ENCODE data around the gene RNF213. TPM values are rescaled to one million over a fixed set of nuclear protein-coding genes. Genes with fewer than 3 reads are reported as not detected.

RNF213 gene
- total RNA-seq, 1 experiment from 2014 or later = 70.5 TPM

DNA sequence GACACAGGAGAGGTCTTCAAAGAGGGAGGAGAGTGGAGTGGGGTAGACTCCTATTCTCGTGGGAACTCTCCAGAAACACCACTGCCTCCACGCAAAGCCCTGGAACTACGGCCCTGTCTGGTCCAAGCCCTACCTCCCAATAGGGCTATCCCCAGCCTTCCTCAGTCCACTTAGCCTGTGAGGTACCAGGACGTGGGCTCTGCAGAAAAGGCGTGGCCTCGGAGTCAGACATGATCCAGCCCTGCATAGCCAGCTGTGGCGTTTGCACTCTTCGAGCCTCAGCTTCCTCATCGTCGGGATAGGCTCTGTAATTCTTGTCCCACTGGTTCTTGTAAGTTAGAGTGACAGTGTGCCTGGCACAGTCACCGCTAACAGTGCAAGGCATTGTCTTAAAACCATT lies 168.1 kb downstream of the RNF213 start:
- H3K27me3 Mint-ChIP-seq (ENCODE audit: low read depth) = no peaks in the 10 kb centered on the region; the same call in 1 of the 2 replicates
- H3K36me3 Mint-ChIP-seq = no peaks in the 10 kb centered on the region
- no peak overlapping the region for H3K27ac Mint-ChIP-seq
- TF ChIP-seq, protein P1, sequence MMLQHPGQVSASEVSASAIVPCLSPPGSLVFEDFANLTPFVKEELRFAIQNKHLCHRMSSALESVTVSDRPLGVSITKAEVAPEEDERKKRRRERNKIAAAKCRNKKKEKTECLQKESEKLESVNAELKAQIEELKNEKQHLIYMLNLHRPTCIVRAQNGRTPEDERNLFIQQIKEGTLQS (CRISPR knock-in tag; conservative IDR thresholded peaks at IDR 0.05) = no peak
- TF ChIP-seq ZNF317 (CRISPR knock-in tag; IDR thresholded peaks at IDR 0.05; ENCODE audit: borderline replicate concordance, low read depth) (no peak), NFATC4 (CRISPR knock-in tag; IDR thresholded peaks at IDR 0.05) (no peak), TEAD4 (CRISPR knock-in tag; IDR thresholded peaks at IDR 0.05) (no peak), PRRX2 (CRISPR knock-in tag; IDR thresholded peaks at IDR 0.05) (no peak), ZNF121 (CRISPR knock-in tag; IDR thresholded peaks at IDR 0.05) (no peak), ZNF423 (CRISPR knock-in tag; IDR thresholded peaks at IDR 0.05) (no peak), MYBL2 (CRISPR knock-in tag; IDR thresholded peaks at IDR 0.05) (no peak)
- TF ChIP-seq, protein P2, sequence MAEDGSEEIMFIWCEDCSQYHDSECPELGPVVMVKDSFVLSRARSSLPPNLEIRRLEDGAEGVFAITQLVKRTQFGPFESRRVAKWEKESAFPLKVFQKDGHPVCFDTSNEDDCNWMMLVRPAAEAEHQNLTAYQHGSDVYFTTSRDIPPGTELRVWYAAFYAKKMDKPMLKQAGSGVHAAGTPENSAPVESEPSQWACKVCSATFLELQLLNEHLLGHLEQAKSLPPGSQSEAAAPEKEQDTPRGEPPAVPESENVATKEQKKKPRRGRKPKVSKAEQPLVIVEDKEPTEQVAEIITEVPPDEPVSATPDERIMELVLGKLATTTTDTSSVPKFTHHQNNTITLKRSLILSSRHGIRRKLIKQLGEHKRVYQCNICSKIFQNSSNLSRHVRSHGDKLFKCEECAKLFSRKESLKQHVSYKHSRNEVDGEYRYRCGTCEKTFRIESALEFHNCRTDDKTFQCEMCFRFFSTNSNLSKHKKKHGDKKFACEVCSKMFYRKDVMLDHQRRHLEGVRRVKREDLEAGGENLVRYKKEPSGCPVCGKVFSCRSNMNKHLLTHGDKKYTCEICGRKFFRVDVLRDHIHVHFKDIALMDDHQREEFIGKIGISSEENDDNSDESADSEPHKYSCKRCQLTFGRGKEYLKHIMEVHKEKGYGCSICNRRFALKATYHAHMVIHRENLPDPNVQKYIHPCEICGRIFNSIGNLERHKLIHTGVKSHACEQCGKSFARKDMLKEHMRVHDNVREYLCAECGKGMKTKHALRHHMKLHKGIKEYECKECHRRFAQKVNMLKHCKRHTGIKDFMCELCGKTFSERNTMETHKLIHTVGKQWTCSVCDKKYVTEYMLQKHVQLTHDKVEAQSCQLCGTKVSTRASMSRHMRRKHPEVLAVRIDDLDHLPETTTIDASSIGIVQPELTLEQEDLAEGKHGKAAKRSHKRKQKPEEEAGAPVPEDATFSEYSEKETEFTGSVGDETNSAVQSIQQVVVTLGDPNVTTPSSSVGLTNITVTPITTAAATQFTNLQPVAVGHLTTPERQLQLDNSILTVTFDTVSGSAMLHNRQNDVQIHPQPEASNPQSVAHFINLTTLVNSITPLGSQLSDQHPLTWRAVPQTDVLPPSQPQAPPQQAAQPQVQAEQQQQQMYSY (CRISPR knock-in tag; IDR thresholded peaks at IDR 0.05) = no peak
- TF ChIP-seq, protein P3, sequence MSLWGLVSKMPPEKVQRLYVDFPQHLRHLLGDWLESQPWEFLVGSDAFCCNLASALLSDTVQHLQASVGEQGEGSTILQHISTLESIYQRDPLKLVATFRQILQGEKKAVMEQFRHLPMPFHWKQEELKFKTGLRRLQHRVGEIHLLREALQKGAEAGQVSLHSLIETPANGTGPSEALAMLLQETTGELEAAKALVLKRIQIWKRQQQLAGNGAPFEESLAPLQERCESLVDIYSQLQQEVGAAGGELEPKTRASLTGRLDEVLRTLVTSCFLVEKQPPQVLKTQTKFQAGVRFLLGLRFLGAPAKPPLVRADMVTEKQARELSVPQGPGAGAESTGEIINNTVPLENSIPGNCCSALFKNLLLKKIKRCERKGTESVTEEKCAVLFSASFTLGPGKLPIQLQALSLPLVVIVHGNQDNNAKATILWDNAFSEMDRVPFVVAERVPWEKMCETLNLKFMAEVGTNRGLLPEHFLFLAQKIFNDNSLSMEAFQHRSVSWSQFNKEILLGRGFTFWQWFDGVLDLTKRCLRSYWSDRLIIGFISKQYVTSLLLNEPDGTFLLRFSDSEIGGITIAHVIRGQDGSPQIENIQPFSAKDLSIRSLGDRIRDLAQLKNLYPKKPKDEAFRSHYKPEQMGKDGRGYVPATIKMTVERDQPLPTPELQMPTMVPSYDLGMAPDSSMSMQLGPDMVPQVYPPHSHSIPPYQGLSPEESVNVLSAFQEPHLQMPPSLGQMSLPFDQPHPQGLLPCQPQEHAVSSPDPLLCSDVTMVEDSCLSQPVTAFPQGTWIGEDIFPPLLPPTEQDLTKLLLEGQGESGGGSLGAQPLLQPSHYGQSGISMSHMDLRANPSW (CRISPR knock-in tag; conservative IDR thresholded peaks at IDR 0.05; ENCODE audit: low read depth) = no peak
- TF ChIP-seq, protein P4, sequence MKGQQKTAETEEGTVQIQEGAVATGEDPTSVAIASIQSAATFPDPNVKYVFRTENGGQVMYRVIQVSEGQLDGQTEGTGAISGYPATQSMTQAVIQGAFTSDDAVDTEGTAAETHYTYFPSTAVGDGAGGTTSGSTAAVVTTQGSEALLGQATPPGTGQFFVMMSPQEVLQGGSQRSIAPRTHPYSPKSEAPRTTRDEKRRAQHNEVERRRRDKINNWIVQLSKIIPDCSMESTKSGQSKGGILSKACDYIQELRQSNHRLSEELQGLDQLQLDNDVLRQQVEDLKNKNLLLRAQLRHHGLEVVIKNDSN (CRISPR knock-in tag; IDR thresholded peaks at IDR 0.05) = no peak
- TF ChIP-seq, protein P5, sequence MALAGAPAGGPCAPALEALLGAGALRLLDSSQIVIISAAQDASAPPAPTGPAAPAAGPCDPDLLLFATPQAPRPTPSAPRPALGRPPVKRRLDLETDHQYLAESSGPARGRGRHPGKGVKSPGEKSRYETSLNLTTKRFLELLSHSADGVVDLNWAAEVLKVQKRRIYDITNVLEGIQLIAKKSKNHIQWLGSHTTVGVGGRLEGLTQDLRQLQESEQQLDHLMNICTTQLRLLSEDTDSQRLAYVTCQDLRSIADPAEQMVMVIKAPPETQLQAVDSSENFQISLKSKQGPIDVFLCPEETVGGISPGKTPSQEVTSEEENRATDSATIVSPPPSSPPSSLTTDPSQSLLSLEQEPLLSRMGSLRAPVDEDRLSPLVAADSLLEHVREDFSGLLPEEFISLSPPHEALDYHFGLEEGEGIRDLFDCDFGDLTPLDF (CRISPR knock-in tag; IDR thresholded peaks at IDR 0.05) = no peak
- TF ChIP-seq, protein P6, sequence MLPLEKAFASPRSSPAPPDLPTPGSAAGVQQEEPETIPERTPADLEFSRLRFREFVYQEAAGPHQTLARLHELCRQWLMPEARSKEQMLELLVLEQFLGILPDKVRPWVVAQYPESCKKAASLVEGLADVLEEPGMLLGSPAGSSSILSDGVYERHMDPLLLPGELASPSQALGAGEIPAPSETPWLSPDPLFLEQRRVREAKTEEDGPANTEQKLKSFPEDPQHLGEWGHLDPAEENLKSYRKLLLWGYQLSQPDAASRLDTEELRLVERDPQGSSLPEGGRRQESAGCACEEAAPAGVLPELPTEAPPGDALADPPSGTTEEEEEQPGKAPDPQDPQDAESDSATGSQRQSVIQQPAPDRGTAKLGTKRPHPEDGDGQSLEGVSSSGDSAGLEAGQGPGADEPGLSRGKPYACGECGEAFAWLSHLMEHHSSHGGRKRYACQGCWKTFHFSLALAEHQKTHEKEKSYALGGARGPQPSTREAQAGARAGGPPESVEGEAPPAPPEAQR (CRISPR knock-in tag; IDR thresholded peaks at IDR 0.05) = no peak
- TF ChIP-seq, protein P7, sequence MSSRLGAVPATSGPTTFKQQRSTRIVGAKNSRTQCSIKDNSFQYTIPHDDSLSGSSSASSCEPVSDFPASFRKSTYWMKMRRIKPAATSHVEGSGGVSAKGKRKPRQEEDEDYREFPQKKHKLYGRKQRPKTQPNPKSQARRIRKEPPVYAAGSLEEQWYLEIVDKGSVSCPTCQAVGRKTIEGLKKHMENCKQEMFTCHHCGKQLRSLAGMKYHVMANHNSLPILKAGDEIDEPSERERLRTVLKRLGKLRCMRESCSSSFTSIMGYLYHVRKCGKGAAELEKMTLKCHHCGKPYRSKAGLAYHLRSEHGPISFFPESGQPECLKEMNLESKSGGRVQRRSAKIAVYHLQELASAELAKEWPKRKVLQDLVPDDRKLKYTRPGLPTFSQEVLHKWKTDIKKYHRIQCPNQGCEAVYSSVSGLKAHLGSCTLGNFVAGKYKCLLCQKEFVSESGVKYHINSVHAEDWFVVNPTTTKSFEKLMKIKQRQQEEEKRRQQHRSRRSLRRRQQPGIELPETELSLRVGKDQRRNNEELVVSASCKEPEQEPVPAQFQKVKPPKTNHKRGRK (CRISPR knock-in tag; IDR thresholded peaks at IDR 0.05; ENCODE audit: borderline replicate concordance) = no peak
- 0 out of 2 replicates have a peak, but pooled peaks cover 3% of the 10 kb centered on the region for H3K4me1 Mint-ChIP-seq
- ATAC-seq (no peak), DNase-seq (ENCODE audit: low spot score) (no peak)
- POLR2A ChIA-PET = no interaction called here
- H3K4me3 Mint-ChIP-seq = no peak overlapping the region
- no peaks in the 10 kb centered on the region for H3K9me3 Mint-ChIP-seq
- CTCF ChIA-PET = interaction anchor here (1.4 kb wide), 1 partner anchor 221 kb away, joined by 4 read pairs; no protein-coding TSS in a partner anchor

Data from WTC11 (cell line).